GM18868 (cell line): ENCODE results near the gene REV3L.
A peak's percentile ranks its signal among the peaks of the same experiment; 100 is the strongest.
"Not testable (repeated sequence)": the region's sequence is repeated elsewhere in the genome, so short reads cannot be mapped to it uniquely, and the experiment has no call there.

Experiments used
- ATAC-seq: cut with Tn5 transposase; IDR thresholded peaks from one replicate; pipeline ENCODE4 v1.9.1; 2021; ENCODE audit warnings: mild to moderate bottlenecking, moderate library complexity; ENCODE audit not compliant: unreplicated experiment

REV3L gene

DNA sequence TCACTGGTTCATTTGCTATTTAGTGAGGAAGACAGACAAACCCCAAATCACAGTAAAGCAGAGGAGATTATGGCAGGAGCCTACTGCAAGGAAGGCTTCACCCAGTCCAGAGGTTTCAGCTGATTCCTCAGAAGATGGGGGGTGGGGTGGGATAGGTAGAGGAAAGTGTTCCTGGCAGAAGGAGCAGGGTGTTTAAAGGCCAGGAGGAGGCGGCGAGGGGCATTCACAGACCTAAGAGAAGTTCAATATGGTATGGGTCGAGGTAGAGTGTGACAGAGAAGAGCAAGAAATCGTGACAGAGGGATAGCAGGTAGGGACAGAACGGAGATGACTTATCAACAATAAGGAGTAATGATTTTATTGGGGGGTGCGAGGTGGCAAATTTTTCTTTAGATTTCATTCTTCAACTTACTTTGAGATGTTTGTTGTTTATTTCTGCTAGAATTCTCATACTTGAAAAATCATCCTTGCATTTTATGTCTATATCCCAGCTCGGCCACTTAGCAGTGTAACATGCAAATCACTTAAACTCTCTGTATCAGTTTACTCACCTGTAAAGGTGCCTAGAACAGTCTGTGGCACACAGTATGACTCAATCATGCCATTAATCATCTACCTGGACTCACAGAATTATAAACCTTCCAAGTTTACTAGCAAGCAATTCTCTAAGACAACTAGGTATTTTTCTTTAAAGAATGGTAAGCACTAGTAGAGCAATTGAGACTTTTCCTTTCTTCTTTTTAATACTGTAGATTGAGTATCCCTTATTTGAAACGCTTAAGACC, 176.7 kb downstream of the REV3L start:
- ATAC-seq, result no peak

DNA sequence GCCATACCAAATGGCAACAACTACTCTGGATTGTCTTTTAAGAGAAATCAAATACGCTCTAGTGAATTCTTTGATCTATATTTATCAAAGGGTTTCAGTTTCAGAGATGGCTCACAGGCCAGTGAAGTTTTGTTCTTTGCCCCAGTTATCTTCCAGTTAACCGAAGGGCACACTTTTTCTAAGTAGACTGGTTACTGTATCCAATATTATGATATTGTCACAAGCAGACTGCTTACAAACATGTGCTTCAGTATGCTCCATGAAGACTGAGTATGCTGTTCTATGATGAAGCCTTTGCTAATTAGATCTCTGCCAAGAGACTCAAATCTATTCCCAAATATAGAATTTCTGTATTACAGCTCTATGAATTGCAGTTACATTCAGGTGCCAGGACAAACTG, 181.1 kb downstream of the REV3L start:
- peak; percentile 80 for ATAC-seq

DNA sequence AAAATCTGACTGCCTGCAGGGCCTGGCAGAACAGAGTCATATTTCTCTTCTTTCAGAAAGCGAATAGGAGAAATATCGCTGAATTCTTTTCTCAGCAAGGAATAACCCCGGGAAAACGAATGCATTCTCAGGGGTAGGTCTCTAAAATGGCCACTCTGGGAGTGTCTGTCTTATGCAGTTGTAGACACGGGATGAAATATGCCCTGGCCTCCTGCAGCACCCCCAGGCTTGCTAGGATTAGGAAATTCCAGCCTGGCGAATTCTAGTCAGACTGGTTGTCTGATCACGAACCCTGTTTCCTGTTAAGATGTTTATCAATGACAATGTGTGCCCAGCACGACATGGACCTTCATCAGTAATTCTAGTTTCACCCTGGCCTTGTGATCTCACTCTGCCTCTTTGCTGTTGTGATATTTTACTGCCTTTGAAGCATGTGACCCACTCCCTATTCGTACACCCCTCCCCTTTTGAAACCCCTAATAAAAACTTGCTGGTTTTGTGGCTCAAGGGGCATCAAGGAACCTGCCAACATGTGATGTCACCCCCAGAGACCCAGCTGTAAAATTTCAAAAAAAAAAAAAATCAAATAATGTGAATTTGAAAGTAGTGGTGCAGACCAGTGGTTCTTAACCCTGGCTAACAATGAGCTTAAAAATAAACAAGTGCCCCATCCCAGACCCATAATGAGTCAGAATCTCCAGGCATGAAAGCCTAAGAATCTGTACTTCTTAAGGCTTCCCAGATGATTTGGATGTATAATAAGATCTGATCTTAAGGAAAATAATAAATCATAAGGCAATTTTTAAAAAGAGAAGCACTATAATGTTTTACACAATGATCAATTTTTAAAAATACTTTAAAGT, 181.8 kb downstream of the REV3L start:
- ATAC-seq, result peak; percentile 63

DNA sequence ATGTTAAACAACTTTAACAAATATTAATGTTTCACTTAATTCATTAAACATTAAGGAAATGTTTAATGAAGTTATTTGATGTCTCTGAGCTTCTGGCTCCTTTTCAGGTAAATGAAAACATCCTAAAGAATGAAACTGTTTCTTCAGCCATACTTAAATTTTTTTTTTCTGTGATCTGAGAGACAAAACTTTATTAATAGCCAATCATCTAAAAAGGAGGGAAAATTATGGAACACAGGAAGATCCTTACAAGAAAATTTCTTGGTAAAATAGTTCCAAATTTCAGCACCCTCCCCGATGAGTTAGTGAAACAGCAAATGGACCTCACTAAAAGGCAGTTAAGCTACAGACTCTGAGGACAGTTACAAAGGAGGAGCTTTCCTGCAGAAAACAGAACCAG, 185.2 kb downstream of the REV3L start:
- no peak for ATAC-seq

DNA sequence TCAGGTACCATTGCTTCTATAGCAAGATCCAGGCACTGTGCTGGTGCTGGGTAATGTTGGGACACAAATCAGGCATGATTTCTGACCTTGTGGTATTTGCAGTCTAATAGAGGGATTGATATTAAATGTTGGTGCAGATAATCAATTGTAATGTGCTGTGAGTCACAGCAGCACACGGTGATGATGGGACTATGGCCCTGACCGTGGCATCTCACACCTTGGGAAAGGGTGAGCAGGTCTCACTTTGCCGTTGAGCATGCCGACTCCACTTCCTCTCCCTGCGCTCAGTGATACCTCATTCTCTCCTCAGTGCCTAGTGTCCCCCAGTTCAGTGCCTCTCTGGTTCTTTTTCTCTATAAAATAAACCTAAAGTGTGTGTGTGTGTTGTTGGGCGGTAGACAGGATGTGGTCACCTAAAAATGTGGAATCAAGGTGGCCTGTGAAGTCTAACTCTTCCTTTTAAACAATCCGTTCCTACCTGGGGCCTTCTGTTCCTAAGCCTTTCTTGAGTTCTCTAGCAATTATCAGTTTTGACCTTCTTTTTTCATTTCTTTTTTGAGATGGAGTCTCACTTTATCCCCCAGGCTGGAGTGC, 188.5 kb downstream of the REV3L start:
- ATAC-seq, result no peak

DNA sequence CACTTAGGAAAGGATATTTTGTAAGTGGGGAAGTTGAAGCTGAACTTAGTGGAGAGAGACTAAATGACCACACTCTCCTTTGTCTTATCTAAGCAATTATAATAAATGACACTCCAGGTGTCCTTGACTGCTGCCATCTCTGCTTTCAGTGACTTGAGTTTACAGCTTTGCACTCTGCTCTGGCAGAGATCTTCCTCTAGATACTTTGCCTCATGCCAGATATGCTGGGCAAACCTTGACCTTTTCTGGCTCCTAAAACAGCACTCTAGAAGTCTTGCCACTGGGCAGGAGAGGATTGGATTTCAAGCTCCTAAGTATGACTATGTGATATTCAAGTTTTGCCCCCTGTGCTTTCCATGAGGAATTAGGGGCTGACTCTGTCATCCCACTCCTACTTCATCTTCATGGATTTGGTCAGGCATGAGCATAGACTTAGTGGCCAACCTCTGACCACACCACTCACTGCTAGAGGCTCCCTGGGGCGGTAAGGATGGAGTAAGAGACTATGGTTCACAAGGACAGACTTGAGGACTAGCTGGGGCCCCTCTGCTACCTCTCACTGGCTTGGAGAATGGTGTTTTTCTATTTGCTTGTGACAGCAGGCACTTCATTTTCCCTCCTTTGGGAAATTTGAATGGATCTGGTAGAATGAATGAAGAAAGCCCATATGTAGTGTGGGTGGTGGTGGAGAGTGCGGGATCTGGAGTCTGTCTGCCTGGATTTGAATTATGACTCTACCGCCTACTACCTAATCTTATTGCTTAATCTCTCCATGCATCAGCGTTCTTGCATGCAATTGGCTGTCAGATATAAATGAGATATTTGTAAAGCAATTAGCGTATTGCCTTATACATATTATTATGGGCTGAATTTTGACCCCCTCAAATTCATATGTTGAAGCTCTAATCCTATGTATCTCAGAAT, 191.4 kb downstream of the REV3L start:
- ATAC-seq, result peak; percentile 27

DNA sequence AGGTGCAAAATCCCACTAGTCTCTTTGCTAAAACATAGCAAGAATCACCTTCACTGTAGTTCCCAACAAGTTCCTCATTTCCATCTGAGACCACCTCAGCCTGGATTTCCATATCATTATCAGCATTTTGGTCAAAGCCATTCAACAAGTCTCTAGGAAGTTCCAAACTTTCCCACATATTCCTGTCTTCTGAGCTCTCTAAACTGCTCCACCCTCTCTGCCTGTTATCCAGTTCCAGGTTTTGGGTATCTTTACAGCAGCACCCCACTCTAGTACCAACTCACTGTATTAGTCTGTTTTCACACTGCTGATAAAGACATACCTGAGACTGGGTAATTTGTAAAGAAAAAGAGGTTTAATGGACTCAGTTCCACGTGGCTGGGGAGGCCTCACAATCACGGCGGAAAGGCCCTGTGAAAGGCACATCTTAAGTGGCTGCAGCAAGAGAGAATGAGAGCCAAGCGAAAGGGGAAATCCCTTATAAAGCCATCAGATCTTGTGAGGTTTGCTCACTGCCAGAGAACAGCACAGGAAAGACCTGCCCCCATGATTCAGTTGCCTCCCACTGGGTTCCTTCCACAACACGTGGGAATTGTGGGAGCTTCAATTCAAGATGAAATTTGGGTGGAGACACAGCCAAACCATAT, 192.2 kb downstream of the REV3L start:
- peak; percentile 96 for ATAC-seq

DNA sequence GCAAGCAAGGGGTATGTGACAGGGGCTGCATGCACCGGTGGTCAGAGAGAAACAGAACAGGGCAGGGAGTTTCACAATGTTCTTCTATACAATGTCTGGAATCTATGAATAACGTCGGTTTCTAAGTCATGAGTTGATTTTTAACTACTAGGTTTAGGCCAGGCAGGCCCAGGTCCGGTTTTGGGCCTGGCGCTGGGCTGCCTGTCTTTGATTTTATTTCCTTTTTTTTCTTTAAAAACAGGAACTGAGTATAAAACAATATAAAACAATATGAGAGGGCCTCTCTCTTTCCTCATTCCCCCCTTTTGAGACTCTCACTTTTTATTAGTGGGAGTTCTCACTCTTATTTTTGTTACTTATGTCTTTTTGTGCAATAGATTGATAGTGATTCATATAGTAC, 198.7 kb downstream of the REV3L start:
- ATAC-seq, result not testable (repeated sequence)

DNA sequence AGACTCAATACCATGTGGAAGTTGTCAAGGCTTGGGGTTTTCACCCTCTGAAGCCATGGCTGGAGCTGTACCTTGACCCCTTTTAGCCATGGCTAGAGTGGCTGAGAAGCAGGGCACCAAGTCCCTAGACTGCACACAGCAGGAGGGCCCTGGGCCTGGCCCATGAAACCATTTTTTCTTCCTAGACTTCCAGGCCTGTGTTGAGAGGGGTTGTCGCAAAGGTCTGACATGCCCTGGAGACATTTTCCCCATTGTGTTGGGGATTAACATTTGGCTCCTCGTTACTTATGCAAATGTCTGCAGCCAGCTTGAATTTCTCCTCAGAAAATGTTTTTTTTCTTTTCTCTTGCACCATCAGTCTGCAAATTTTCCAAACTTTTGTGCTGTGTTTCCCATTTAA, 199.3 kb downstream of the REV3L start:
- ATAC-seq, result no peak

DNA sequence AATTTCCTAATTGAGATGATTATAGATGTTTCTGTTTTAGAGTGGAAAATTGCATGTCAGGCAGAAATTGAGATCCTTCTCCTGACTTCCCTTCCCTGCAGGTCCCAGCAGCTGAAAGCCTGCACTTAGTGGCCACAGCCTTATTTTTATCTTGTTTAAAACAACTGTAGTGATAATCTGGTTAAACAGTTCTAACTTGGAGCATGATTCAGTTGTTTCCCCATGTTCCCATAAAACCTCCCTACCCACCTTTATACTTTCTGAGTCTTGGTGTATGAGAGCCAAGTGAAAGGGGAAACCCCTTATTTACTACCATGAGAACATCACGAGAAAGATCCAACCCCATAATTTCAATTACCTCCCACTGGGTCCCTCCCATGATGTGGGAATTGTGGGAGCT, 200.5 kb downstream of the REV3L start:
- ATAC-seq, result no peak

DNA sequence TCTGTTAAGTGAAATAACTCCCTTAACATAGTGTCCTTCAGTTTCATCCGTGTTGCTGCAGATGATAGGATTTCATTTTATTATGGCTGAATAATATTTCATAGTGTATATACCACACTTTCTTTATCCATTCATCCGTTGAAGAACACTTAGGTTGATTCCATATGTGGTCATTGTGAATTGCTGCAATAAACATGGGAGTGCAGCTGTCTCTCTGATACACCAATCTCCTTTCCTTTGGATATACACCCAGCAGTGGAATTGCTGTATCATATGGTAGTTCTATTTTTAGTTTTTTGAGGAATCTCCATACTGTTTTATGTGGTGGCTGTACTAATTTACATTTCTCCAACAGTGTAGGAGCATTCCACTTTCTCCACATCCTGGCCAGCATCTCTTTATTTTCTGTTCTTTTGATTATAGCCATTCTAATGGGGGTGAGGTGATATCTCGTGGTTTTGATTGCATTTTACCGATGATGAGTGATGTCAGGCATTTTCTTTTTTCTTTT, 202.5 kb downstream of the REV3L start:
- ATAC-seq, result no peak

DNA sequence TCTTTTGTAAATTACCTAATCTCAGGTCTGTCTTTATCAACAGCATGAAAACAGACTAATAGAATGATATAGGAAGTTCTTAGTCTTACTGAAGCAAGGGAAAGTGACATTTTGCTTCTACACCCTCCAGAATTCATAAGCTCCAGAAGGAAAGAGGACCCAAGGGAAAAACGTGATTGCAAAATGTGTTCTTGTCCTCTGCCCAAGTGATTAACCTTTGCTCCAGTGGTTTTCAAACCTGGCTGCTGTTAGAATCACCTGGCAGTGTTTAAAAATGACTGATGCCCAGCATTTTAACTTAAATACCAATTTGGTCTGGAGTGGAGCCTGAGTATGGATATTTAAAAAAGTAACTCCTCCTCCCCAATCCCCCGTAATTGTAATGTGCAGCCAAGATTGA, 204.3 kb downstream of the REV3L start:
- ATAC-seq, result no peak

DNA sequence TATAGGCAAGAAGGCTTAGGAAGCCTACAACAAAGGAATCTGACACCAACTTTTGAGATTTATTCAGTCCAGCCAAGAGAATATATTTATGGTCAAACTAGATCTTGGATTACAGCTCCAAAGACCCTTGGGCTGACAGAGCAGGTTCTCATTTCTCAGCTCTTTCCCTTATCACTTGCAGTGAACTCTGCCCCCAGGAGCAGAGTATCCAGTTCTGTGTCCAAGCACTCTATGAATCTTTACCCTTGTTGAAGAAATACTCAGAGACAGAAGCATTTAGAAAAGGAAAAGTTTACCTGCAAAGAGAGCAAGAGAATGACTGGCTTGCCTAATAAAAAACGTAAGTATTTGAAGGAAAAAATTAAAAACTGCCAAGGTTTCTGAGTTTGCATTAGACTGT, 205.2 kb downstream of the REV3L start:
- ATAC-seq, result no peak

DNA sequence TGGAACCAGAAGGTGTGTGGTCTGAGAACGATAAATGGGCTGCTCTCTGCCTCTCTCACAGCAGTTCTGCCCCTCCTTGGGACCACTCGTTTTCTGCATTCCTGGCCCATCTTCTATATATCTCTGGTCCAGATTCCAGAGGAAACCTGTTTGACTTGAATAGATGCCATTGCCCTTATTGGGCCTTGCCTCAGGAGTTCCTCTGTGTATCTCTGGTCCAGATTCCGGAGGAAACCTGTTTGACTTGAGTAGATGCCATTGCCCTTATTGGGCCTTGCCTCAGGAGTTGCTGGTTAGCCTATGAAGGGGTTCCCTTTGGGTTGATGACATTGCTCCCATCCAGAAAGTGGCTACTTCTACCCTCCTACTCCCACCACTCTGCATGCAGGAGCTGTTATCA, 206.3 kb downstream of the REV3L start:
- ATAC-seq, result no peak

DNA sequence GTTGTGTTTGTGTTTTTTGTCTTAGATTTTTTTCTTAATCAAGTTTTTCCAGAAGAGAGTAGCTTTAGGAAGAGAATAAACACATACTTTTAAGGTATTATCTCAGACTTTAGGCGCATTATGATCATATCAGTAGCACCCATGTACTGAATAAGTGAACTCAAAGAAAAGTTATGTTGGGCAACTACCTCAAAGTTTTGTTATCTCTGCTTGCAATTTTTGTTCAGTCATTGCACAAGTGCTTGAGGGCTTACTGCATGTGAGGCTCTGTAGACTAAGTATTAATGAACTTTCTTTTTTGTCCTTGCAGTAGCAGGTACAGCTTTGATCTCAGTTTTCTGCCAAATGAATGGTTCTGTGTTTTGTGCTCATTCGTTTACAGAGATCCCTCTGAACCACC, 206.7 kb downstream of the REV3L start:
- ATAC-seq, result no peak

DNA sequence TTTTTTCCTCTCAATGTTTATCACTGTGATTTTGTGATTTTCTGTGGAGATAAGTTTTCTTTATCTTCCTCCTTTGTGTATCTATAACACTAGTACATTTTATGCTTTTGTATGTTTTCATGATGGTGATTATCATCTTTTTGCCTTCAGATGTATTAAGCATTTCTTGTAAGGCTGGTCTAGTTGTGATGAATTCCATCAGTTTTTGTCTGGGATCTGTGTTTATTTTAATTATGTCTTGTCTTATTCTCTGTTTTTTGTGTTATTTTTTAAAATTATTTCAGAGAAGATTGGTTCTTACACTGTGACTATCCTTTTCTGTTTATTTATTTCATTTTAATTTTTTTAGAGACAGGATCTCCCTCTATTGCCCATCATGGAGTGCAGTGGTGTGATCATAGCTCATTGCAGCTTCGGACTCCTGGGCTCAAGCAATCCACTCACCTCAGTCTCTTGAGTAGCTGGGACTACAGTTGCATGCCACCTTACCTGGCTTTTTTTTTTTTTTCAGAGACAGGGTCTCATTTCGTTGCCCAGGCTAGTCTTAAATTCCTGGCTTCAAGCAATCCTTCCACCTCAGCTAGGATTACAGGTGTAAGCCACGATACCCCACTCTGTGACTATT, 208.3 kb downstream of the REV3L start:
- ATAC-seq, result no peak

DNA sequence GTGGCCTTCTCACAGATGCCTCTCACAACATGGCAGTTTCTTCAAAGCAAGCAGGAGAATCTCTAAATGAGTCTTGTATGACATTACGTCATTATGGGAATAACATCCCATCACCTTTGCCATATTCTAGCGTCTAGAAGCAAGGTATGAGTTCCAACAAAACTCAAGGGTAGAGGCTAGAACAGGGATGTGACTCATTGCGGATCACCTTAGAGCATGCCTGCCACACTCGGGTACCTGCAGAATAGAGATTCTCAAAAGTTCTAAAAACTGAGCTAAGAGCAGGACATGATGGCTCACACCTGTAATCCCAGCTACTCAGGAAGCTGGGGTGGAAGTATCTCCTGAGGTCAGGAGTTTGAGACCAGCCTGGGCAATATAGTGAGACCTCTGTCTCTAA, 212.9 kb downstream of the REV3L start:
- no peak for ATAC-seq

DNA sequence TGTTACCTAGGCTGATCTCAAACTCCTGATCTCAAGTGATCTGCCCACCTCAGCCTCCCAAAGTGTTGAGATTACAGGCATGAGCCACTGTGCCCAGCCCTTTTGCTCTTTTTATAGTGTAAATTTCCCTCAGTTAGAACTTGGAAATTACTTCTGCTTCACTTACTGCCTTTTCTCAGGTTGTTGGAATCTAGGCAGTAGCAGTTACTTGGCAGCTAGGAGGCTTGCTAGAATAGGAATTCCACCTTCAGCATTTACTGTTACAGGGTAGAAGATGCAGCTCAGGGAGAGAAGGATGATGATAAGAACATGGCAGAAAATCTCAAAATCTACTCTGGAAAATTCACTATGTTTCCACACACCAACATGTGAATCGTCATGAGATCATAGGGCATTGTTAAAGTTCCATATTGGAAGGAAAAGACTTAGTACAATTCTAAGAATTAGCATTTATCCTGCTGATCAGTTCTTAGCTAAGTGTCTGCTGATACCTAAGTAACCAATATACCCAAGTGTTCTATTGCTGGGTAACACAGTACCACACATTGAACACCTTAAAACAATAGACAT, 213.5 kb downstream of the REV3L start:
- no peak for ATAC-seq

DNA sequence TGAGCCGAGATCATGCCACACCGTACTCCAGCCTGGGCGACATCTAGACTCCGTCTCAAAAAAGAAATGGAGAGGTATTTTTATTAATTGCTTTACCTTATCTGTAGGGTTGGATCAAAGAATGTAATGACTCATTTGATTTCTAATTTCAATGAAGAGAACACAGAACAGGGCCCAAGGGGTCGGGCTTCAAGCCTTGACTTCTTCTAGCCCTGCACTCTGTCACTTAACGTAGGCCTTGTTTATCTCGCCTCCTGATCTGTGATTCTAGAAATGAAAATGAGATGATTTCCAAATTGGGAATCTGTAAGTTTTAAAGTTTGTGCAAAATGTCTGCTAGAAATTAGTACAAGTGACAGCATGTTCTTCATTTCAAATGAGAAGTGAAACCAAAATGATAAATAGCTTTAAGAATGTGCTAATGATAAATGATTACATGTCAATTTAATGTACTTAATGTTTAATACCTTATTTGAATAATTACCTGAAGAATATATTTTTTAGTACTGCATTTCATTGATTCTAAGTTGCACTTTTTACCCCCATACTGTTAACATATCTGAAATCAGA, 215.2 kb downstream of the REV3L start:
- ATAC-seq, result no peak
